22Rv1 (cell line): ENCODE measurements around the gene NUDT16L1.

Experiments
- CTCF ChIP-seq: fragments of 450-650 bp; IDR thresholded peaks from 2 replicates; pipeline ENCODE4 v1.5.1; 2017; ENCODE audit warnings: mild to moderate bottlenecking
- ZFX ChIP-seq: fragments of 450-650 bp; IDR thresholded peaks from 2 replicates; pipeline ENCODE4 v1.6.1; 2017; ENCODE audit warnings: antibody characterized with exemption, borderline replicate concordance

GRCh38 chr16:4667203-4667963 is 26.0 kb upstream of the NUDT16L1 start:
- TF ChIP-seq CTCF = no peak
- TF ChIP-seq ZFX = no peak
